Ovary (tissue), 9 donors: Measurements from ENCODE around the gene BRIP1. TPM values are rescaled to one million over a fixed set of nuclear protein-coding genes. Genes with fewer than 3 reads are reported as not detected.
"Not testable (repeated sequence)": the region's sequence is repeated elsewhere in the genome, so short reads cannot be mapped to it uniquely, and the experiment has no call there.

ENCODE experiments used
- DNase-seq, 5 donors: peaks; one replicate each; pipeline ENCODE4 v3.0.0-alpha.2; 2019 to 2020
- H3K27ac ChIP-seq, 2 donors: fragments of 200-600 bp; one replicate each; pipeline versions ENCODE4 v1.5.1 to v1.8.0; 2019 to 2022
- H3K27me3 ChIP-seq: fragments of 200-600 bp; one replicate; pipeline ENCODE4 v1.8.0; 2022
- H3K36me3 ChIP-seq: fragments of 200-600 bp; sonication (generic); one replicate; pipeline ENCODE4 v1.5.1; 2019
- H3K4me1 ChIP-seq: one replicate; pipeline ENCODE4 v1.8.1; 2013; ENCODE audit warnings: mild to moderate bottlenecking, moderate library complexity; ENCODE audit not compliant: insufficient read depth
- H3K4me3 ChIP-seq: fragments of 200-600 bp; sonication (generic); one replicate; pipeline ENCODE4 v1.5.1; 2017
- H3K9me3 ChIP-seq, 2 donors: fragments of 200-600 bp in 1 of 2; sonication (generic) in 1 of 2; one replicate each; pipeline versions ENCODE4 v1.5.1 to v1.8.1; 2013 to 2019; ENCODE audit warnings: mild to moderate bottlenecking in 1 of 2, moderate library complexity in 1 of 2
- EP300 ChIP-seq: sonication (generic); formaldehyde crosslinking; IDR thresholded peaks from one replicate; pipeline ENCODE4 v1.6.1; 2017; ENCODE audit warnings: antibody characterized with exemption
- POLR2A ChIP-seq: fragments of 450-650 bp; IDR thresholded peaks from one replicate; pipeline ENCODE4 v1.6.1; 2017; ENCODE audit warnings: antibody characterized with exemption, mild to moderate bottlenecking, moderate library complexity
- WGBS, 3 donors: extraction: QIAGEN DNeasy Blood & Tissue Kit in 1 of 3; methylation state at CpG; one replicate each; pipeline versions ENCODE4 v1.1.5 to v1.1.7; 2013 to 2017; 5-methylcytosine and 5-hydroxymethylcytosine counted together
- intact Hi-C, 4 donors: fragments of 100-400 bp; cut with DNase I; formaldehyde crosslinking; loops; one replicate each; pipeline versions ENCODE4 v1.11.0 to v1.15.1; 2022 to 2023
- polyA plus RNA-seq, 2 donors: library from polyadenylated mRNA; stranded (reverse); fragments of 200-250 nt in 1 of 2; fragments of 350-450 nt in 1 of 2; fragmentation: Illumina TruSeq in 1 of 2; extraction: RNeasy Lipid Tissue Mini Kit (QIAGEN cat#74804) in 1 of 2; gene quantifications; one replicate each; pipeline ENCODE4 v1.2.3, GENCODE V29; 2013 to 2014
- total RNA-seq, 7 donors: library from RNA; depleted of rRNA in 2 of 7; stranded (reverse); fragments of >200 nt in 2 of 7; fragmentation: NEBNext Ultra II Directional in 3 of 7; extraction: Animal tissue kit (Norgen Biotek cat#: 25700) in 3 of 7; gene quantifications; one replicate each; pipeline versions ENCODE4 v1.1.0 to v1.2.4, GENCODE V29; 2016 to 2023
- TF ChIP-seq, protein P1 (sequence below), 3 donors: fragments of 450-650 bp in 2 of 3; fragments of 200-600 bp in 1 of 3; IDR thresholded peaks; one replicate each; pipeline versions ENCODE4 v1.5.1 to v1.8.0; 2016 to 2022; ENCODE audit warnings: antibody characterized with exemption in 3 of 3, mild to moderate bottlenecking in 1 of 3
- donor health status: DM: no; HTN: no; CAD: no; lungs with moderate emphysema.
- donor health status: DM: no; HTN: no; CAD: no.
- donor health status: Bipolar disorder and iron deficiency.
- donor health status: DM: yes; HTN: yes; CAD: no.
- donor health status: DM: no; HTN: no; CAD: no.
- donor health status: DM: yes; HTN: yes; CAD: no.

The BRIP1 gene
- total and polyA plus RNA-seq, 9 donors, result 0.11 to 2.3 (median 1.1) TPM

DNA sequence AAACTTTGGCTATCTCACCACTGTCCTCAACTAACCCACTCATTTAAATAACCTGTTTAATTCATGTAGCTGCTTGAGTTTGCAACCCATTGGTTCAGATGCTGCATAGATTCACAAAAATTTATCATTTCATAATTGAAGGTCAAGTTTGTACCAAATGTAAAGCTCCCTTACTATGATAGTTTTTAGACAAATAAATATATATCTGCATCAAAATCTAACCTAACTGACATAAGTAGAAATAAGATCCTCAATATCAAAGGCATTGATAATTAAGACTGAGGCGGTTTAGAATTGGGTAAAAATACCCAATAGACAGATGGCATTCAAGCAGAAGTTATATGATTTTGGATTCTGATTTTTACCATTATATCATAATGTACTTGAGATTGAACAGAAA, 139.4 kb downstream of the BRIP1 start:
- Histone ChIP-seq H3K4me3 (no peak overlapping the region), H3K27me3 (no peaks in the 10 kb centered on the region), H3K4me1 (no peaks in the 10 kb centered on the region), H3K9me3 (no peaks in the 10 kb centered on the region), H3K27ac (no peak overlapping the region), H3K36me3 (no peaks in the 10 kb centered on the region)
- intact Hi-C loops, result no loop called here
- no peak for TF ChIP-seq POLR2A
- TF ChIP-seq, protein P1, sequence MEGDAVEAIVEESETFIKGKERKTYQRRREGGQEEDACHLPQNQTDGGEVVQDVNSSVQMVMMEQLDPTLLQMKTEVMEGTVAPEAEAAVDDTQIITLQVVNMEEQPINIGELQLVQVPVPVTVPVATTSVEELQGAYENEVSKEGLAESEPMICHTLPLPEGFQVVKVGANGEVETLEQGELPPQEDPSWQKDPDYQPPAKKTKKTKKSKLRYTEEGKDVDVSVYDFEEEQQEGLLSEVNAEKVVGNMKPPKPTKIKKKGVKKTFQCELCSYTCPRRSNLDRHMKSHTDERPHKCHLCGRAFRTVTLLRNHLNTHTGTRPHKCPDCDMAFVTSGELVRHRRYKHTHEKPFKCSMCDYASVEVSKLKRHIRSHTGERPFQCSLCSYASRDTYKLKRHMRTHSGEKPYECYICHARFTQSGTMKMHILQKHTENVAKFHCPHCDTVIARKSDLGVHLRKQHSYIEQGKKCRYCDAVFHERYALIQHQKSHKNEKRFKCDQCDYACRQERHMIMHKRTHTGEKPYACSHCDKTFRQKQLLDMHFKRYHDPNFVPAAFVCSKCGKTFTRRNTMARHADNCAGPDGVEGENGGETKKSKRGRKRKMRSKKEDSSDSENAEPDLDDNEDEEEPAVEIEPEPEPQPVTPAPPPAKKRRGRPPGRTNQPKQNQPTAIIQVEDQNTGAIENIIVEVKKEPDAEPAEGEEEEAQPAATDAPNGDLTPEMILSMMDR (IDR thresholded peaks at IDR 0.05), result no peak
- no peak for TF ChIP-seq EP300
- DNase-seq, result no peak
- 95 to 96% (median 96%) methylated on average over 1 of the region's 1 CpG for WGBS, 3 donors

GRCh38 chr17:61723183-61723582, 140.1 kb downstream of the BRIP1 start:
- Histone ChIP-seq H3K27ac (no peak overlapping the region), H3K9me3 (no peaks in the 10 kb centered on the region), H3K36me3 (no peaks in the 10 kb centered on the region), H3K4me3 (no peak overlapping the region), H3K4me1 (no peaks in the 10 kb centered on the region), H3K27me3 (no peaks in the 10 kb centered on the region)
- no peak for DNase-seq
- TF ChIP-seq EP300 (no peak), POLR2A (no peak)
- TF ChIP-seq, protein P1 (IDR thresholded peaks at IDR 0.05), result no peak
- intact Hi-C loops, result no loop called here

DNA sequence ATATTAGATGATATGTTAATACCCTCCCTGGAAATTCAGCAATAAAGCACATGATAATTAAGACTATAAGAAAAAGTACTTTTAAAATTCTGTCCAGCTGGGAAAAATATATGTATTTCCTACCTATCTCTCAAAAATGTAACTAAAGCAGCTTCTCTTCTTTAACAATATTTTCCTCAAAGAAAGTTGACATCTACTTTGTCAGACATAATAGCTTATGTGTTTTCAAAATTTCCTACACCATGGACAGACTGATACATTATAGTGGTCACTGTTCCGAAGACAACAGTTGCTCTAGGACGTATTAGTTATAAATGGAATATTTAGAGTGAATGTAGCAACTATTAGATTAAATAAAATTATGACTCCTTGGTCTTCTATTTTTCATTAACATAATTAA, 140.9 kb downstream of the BRIP1 start:
- 92 to 99% (median 94%) methylated on average over 2 of the region's 2 CpGs for WGBS, 3 donors
- intact Hi-C loops, result no loop called here
- DNase-seq, result no peak
- no peak overlapping the region for H3K27ac ChIP-seq
- TF ChIP-seq POLR2A (no peak), EP300 (no peak)
- TF ChIP-seq, protein P1 (IDR thresholded peaks at IDR 0.05), result no peak
- no peaks in the 10 kb centered on the region for H3K9me3 ChIP-seq
- H3K36me3 ChIP-seq, result no peaks in the 10 kb centered on the region
- no peaks in the 10 kb centered on the region for H3K27me3 ChIP-seq
- H3K4me3 ChIP-seq, result no peak overlapping the region
- no peaks in the 10 kb centered on the region for H3K4me1 ChIP-seq

- intact Hi-C loops, result no loop called here
- Histone ChIP-seq H3K27ac (no peak overlapping the region), H3K36me3 (no peaks in the 10 kb centered on the region), H3K27me3 (no peaks in the 10 kb centered on the region), H3K4me1 (no peaks in the 10 kb centered on the region), H3K9me3 (no peaks in the 10 kb centered on the region), H3K4me3 (no peak overlapping the region)
- TF ChIP-seq, protein P1 (IDR thresholded peaks at IDR 0.05), result no peak
- TF ChIP-seq POLR2A (no peak), EP300 (no peak)
- no peak for DNase-seq
- WGBS, 3 donors, result 90 to 93% (median 92%) methylated on average over 4 of the region's 4 CpGs
Observed at GRCh38 chr17:61720016-61720795, 143.1 kb downstream of the BRIP1 start.

- 95 to 98% (median 95%) methylated on average over 8 of the region's 8 CpGs for WGBS, 3 donors
- H3K27me3 ChIP-seq, intact Hi-C loops, DNase-seq, H3K36me3 ChIP-seq, H3K27ac ChIP-seq, H3K4me1 ChIP-seq, H3K4me3 ChIP-seq, H3K9me3 ChIP-seq: not testable (repeated sequence)
Observed at GRCh38 chr17:61719220-61719619, 144.1 kb downstream of the BRIP1 start.
